ENCODE results near the gene ALDH3B1.

The ALDH3B1 gene

DNA sequence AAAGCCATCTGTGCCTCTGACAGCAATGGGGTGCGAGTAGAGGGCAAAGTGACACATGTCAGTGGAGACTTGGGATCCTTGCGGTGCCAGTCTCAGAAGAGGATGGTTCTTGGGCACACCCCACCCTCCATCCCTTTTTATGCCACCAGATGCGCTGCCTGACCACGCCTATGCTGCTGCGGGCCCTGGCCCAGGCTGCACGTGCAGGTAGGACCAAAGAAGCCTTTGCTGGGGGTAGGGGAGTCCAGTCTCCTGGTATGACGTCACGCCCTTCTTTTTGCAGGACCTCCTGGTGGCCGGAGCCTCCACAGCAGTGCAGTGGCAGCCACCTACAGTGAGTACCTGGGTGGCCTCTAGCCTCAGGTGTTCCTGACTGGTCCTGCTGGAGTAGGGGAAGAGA, 21.9 kb downstream of the ALDH3B1 start:
- FAIRE-seq = no peak

DNA sequence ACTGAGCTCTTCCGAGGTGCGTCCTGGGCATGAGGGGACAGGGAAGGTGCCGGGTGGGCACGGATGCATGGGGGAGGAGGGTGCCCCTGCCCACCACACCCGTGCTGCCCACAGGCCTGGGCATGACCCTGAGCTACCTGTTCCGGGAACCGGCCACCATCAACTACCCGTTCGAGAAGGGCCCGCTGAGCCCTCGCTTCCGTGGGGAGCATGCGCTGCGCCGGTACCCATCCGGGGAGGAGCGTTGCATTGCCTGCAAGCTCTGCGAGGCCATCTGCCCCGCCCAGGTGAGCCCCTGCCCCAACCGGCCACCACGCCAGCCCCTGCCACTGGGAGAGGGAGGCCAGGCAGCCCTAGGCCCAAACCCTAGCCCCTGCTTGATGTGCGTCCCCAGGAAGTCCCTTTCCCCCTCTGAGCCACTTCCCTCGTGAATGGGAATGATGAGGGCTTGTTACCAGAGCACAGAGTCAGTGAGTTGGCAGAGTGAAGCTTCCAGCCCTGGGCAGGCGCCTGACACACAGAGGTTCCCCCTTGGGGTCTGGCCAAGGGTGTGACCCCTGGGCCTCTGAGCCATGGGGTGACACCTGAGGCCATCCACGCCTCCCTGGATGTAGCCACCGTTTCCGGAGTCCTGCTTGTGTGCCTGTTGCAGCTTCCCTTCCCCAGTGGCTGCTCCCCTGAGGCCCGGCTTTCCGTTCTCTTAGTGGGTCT, 23.0 kb downstream of the ALDH3B1 start:
- no peak for FAIRE-seq

DNA sequence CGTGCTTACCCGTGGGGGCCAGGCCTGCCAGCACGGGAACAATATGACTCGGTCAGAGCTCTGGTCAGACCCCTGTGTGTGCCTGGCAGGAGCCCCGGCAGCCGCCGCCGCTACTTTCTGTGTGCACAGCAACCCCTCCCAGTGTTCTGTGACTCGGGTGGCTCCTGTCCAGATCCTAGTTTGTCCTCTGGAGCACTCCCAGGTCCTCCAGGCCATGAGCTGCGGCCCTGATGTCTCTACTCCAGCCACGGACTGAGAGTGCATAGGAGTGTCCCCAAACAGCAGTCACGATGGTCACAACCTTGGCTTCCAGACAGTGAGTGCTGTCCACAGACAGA, 23.6 kb downstream of the ALDH3B1 start:
- FAIRE-seq = no peak

DNA sequence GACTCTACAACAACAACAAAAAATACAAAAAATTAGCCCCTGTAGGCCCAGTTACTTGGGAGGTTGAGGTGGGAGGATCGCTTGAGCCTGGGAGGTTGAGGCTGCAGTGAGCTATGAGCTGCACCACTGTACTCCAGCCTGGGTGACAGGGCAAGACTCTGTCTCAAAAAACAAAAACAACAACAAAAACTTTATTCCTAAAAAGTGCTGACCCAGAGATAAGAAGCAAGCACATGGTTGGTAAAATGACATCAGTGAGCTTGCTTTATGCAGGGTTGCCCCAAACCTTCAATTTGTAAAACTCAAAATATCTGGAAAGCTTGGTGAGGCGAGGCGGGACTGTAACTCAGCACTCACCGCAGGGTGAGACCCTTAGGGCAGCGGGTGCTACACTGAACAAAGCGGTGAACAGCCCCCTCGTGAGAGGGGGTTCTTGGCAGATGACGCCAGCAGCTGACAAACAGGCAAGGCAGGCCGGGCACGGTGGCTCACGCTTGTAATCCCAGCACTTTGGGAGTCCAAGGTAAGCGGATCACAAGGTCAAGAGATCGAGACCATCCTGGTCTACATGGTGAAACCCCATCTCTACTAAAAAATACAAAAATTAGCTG, 25.2 kb downstream of the ALDH3B1 start:
- no peak for FAIRE-seq

DNA sequence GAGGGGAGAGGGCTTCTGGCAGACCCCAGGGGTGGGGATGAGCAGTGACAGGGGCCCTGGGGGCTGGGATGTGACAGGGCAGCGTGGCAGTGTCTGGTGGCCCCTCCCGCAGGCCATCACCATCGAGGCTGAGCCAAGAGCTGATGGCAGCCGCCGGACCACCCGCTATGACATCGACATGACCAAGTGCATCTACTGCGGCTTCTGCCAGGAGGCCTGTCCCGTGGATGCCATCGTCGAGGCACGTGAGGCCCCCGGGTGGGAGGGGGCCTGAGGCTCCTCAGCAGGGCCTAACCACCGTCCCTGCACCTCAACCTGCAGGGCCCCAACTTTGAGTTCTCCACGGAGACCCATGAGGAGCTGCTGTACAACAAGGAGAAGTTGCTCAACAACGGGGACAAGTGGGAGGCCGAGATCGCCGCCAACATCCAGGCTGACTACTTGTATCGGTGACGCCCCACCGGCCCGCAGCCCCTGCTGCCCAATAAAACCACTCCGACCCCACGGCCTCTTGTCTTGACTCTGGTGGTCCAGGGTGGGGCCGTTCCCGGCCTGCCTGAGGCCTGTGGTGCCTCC, 26.1 kb downstream of the ALDH3B1 start:
- FAIRE-seq = no peak

DNA sequence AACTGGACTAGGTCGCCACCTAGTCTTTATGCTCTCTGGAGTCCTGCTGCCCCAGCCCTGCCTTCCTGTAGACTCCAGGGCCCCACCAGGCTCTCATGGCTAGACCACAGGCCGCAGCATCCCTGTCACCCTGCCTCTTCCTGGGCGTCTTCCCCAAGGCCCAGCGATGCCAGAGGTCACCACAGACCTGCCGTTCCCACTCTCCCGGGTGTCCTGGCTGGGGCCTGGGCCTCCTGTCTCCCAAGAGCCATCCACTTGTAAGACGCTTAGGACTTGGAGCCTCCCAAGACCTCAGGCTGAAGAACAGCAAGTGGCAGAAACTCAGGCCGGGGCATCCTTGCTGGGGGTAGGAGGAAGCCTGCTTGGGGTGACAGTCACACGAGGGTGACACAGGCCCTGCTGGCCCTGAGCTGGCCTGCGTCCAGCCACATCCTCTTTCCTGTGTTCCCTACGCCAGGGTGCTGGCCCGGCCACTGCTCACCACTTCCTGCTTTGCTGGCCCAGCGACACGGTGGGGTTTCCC, 26.7 kb downstream of the ALDH3B1 start:
- no peak for FAIRE-seq

DNA sequence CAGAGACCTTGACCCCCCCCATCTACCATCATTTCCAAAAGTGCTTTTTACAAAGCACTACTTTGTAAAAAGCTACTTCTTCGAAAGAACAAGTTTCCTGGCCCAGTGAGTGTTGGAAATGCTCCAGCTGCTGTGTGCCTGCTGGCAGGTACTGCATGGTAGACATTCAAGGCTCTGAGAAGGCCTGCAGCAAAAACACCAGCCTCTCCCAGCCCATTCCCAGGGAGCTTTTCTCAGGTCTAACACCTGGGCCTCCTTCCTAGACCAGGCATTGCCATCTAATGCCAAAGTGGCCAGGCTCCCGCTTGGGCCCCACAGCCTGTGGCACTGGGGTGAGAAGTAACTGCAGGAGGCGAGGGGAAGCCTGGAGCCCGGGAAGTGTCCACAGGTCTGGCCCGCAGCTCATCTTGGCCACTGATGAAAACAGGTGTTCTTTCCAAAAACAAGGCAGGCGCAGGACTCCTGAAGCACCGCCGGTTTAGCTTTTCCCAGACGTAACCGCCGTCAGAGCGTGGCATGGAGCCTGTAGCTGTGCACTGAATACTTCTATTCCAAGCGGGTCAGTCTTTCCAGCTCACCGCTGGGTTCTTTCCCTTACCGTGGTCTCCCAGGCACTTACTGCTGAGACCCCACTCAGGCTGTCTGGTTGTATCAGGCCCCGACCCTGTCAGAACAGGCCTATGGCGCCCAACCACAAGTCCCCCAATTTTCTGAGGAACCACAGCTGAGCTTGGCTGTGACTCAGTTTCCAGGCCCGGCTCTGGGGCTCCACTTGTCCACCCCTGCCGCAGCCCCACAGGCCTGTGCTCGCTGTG, 27.5 kb downstream of the ALDH3B1 start:
- FAIRE-seq = no peak

DNA sequence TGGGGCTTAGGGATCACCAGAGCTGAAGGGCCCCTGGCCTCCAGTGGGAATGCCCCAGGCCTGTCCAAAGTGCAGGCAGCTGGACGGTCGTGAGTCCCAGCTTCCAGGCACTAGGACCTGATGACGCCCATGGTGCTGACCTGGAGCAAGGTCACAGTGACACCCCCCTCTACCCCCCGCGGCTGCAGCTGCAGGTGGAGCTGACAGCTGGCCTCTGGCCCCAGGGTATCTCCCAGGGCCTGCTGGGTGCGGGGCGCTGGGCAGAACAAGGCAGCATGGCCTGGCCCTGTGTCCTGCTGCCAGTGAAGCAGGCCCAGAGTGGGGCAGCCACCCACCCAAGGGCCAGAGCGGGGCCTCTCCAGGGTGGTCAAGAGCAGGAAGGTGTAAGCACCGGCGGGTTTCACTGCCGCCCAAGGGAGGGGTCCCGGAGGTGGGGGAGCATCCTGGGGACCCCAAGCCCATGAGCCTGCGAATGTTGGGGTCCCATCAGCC, 28.1 kb downstream of the ALDH3B1 start:
- FAIRE-seq = no peak

DNA sequence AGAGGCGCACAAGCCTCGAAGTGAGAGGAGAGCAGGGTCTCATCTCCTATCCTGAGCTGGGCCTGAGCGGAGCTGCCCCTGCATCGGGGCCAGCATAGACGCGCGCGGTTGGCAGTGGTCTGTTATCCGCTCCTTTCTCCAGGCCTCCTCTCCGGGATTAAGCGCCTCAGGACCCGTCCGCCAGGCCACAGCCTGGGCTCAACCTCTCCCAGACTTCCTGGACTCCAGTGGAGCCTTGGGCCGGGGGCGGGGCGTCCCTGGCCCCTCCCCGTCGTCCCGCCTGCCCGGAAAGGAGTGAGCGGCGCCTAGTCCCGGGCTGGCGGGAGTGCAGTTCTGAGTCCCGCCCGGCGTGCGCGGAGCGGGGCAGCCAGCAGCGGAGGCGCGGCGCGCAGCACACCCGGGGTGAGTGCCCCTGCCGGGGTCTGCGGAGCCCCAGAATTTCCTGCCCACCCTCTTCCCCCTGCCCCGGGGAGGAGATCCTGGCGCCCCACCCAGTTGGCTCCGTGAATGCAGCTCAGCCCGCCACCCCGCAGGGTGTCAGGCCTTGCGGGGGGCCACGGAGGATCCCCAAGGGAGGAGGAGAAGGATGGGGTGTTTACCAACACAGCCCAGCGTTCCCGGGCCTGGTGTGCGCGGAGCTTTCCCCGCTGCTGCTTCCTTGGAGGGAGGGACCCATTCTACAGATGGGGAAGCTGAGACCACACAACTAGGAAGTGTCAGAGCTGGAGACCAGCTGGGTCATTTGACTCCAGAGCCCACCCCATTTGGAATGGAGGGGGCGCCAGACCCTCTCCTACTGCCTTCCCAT, 28.8 kb downstream of the ALDH3B1 start, which contains the start of gene TCIRG1:
Gene TCIRG1, plus strand, starts transcription at position 308 of the 808 bp plus-strand sequence. CDS start 2,247 bp downstream, outside the sequence.
- FAIRE-seq = no peak

DNA sequence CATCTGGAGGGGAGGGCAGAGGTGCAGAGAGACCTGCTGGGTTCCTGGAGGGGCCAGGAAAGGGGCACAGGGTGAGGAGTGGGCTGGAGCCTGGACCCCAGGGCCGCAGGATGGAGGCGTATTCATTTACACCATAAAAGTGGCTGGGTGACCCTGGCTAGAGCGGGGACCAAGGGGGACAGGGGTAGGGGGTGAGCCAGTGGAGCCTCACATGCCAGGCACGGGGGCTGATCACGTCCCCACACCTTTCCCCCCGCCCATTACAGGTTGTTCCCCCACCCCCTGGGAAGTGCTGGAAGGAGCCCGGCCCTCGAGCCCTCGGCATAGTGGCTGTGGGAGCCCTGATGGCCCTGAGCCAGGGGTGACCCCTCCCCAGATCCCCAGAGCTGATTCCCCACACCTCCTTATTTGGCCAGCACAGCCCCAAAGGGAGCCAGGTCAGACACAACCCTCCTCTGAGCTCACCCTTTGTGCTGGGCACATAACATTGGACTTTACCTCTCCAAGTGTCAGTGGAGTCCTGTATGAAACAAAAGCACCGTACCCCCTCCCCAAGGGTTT, 29.5 kb downstream of the ALDH3B1 start:
- FAIRE-seq = no peak

DNA sequence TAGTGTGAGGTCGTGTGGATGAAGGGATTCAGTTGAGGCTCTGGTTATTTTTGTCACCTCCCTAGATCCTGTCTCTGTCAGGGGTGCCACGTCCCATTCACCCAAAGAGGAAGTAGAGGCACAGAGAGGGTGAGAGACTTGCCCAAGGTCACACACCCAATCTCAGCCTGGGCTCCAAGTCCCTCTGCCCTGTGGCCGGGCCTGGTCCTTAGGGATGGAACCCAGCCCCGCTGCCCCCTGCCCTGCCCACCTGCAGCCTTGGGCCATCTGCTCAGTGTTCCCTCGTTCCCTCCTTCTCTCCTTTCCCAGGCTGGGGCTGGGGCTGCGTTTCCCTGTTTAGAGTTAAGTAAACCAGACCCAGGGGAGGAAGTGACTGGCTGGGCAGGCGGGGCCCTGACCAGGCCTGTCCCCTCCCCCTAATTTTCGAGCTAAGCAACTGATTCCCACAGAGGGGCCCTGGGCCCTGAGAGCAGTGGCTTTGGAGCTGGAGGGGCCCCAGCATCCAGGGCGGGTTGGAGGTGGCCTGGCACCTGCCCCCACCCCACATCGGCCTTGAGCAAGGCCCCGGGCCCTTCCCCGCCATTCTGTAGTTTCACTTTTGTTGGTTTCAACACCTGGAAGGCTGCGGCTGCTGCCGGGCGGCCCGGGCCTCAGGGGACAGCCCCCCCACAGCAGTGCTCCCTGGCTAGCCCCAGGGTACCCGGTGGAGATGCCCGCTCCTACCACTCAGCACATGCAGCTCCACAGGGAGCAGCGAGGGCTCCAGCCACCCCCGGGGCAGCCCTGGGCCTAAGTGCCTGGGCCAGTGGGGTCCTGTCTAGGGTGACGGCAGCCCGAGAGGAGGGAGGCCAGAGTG, 30.2 kb downstream of the ALDH3B1 start:
- FAIRE-seq = no peak

DNA sequence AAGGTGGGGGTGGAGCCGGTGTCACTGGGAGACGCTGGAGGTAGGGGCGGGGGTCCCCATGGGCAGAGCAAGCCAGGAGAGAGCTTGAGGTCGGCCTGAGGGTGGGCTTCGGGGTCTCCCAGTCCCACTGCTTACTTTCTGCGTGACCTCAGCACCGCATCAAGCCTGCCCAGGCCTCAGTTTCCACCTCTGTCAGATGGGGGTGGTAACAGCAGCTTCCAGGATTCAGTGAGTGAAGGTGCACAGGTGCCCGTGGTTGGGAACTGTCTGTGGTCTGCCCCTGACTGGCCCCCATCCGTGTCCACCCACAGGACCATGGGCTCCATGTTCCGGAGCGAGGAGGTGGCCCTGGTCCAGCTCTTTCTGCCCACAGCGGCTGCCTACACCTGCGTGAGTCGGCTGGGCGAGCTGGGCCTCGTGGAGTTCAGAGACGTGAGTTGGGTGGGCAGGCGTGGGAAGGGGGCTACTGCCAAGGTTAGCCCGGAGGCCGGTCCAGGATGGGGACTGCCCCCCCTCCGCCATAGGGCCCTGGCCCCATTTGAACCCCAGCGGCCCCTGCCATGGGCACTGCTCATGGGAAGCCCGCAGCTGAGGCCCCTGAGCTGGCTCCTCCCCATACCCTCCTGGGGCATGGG, 30.9 kb downstream of the ALDH3B1 start:
- no peak for FAIRE-seq

DNA sequence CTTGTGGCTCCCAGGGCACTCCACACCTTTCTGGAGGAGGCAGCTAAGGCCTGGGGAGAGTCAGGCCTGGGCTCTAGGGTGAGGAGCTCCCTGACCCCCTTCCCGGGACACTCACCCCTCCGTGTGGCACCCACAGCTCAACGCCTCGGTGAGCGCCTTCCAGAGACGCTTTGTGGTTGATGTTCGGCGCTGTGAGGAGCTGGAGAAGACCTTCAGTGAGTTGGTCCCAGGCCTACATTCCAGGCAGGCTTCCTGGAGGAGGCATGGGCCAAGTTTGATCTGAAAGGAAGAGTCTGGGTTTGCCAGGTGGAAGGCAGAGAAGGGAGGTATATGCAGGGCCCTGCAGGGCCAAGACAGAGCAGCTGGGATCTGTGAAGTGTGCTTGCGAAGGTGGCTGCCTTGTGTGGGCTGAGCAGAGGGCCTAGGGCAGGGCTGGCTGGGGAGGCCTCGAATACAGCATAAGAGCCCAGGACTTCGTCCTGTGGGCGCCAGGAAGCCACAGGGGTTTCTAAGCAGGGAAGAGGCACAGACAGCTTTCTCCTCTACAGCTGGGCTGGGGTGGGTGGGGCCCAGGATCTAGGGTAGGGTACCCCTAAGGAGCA, 31.6 kb downstream of the ALDH3B1 start:
- FAIRE-seq = no peak

DNA sequence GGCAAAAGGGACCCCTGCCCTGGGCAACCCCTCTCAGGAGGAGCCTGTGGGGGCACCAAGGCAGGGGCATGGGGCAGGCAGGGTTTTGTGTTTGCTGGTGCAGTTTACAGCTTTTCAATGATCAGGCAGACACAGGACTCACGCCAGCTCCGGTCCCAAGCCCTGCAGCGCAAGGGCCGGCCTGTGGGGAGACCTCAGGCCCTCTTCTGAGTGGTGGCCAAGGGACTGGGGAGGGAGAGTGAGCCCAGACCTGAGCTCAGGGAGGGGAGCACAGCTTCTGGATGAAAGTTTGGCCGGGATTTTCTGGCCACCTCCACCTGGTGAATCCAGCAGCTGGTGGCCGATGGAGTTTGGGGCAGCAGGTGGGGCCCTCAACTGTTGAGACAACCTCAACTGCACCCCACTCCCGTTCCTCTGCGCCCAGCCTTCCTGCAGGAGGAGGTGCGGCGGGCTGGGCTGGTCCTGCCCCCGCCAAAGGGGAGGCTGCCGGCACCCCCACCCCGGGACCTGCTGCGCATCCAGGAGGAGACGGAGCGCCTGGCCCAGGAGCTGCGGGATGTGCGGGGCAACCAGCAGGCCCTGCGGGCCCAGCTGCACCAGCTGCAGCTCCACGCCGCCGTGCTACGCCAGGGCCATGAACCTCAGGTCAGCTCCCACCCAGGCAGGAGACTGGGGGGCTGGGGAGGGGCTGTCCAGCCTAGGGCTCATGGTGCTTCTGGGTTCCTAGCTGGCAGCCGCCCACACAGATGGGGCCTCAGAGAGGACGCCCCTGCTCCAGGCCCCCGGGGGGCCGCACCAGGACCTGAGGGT, 32.3 kb downstream of the ALDH3B1 start:
- no peak for FAIRE-seq

DNA sequence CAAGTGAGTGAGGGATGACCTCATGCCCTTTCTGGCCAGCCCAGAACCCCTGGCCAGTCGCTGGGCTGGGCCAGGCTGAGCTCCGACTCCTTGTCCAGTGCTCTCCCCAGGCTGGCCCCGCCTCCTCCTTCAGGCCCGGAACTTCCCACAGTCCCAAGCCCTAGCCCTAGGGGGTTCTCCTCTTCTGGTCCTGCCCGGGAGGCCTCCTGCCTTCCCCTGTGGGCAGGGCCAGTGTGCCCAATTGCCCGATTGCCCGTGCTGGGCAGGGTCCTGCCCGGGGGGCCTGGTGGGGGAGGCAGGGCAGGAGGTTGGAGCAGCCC, 32.9 kb downstream of the ALDH3B1 start:
- no peak for FAIRE-seq

DNA sequence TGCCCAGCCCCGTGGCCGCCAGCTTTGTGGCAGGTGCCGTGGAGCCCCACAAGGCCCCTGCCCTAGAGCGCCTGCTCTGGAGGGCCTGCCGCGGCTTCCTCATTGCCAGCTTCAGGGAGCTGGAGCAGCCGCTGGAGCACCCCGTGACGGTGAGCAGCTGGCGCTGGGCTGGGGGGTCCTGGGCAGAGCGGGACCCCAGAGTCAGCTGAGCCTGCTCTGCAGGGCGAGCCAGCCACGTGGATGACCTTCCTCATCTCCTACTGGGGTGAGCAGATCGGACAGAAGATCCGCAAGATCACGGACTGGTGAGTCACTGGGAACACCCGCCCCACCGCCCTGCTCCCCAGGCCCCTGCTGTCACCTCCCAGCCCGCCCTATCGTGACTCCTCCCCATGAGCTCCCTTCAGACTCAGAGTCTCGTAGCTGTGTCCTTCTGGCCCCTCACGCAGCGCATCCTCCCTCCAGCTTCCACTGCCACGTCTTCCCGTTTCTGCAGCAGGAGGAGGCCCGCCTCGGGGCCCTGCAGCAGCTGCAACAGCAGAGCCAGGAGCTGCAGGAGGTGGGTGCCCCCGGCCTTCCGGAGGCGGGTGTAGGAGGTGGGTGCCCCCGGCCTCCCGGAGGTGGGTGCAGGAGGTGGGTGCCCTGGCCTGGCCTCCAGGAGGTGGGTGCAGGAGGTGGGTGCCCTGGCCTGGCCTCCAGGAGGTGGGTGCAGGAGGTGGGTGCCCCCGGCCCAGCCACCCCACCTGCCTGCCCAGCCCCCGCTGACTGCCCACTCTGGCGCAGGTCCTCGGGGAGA, 33.4 kb downstream of the ALDH3B1 start:
- FAIRE-seq = no peak

DNA sequence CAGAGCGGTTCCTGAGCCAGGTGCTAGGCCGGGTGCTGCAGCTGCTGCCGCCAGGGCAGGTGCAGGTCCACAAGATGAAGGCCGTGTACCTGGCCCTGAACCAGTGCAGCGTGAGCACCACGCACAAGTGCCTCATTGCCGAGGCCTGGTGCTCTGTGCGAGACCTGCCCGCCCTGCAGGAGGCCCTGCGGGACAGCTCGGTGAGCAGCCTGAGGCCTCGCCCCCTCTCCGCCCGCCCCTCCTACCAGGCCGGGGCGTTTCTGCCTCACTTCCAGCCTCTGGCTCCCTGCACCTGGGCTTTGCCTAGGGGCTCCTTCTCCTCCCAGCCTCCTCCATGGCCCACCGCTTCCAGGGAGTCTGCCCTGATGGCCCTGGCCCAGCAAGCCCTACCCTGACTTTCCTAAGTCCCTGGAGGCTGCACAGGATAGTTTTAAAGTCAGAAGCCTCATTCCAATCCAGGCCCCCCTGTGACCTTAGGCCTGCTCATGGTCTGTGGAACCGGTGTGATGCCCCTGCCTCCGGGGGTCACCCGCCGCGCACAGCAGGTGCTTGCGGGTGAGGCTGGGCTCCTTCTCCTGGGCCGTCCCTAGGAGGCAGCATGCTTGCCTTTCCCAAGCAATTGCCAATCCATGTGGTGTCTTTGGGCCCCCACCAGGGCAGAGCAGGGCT, 34.2 kb downstream of the ALDH3B1 start:
- no peak for FAIRE-seq

DNA sequence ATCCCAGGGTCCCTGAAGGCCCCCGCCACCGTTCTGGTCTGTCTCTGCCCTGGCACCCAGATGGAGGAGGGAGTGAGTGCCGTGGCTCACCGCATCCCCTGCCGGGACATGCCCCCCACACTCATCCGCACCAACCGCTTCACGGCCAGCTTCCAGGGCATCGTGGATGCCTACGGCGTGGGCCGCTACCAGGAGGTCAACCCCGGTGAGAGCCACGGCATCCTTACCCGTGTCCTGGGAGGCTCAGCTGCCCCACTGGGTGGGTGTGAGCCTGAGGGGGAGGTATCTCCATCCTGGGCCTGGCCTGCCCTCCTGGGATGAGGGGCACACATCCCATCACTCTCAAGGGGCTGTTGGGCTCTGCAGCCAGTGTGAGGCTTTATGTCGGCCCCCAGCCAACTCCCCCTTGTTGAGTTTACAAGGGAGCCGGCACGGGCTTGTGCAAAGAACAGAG, 34.8 kb downstream of the ALDH3B1 start:
- FAIRE-seq = no peak
